Suprapubic skin (tissue), 3 donors: ENCODE data around the gene CYP4F12.

Source experiments
- CTCF ChIP-seq, 2 donors: fragments of 200-600 bp in 1 of 2; fragments of 450-650 bp in 1 of 2; sonication (generic) in 1 of 2; IDR thresholded peaks; one replicate each; pipeline ENCODE4 v1.5.1; 2016 to 2019; ENCODE audit warnings: antibody characterized with exemption in 2 of 2, mild to moderate bottlenecking in 1 of 2, moderate library complexity in 1 of 2
- POLR2A ChIP-seq, 2 donors: fragments of 450-650 bp; IDR thresholded peaks; one replicate each; pipeline ENCODE4 v1.6.1; 2017; ENCODE audit warnings: antibody characterized with exemption in 2 of 2, mild to moderate bottlenecking in 2 of 2, moderate library complexity in 2 of 2

GRCh38 chr19:15737722-15738121 lies 64.8 kb downstream of the CYP4F12 start, which contains the start of gene OR10H3:
- TF ChIP-seq POLR2A (IDR thresholded peaks at IDR 0.05) (no peak), CTCF (IDR thresholded peaks at IDR 0.05) (no peak)
